Measurements from ENCODE around the gene FKBP1B. TPM values are rescaled to one million over a fixed set of nuclear protein-coding genes. Genes with fewer than 3 reads are reported as not detected.
"Not testable (repeated sequence)": the region's sequence is repeated elsewhere in the genome, so short reads cannot be mapped to it uniquely, and the experiment has no call there.

FKBP1B gene
- 0.66 and 1.4 TPM in 2 replicates for total RNA-seq

GRCh38 chr2:24049485-24050021, at the start of gene FKBP1B:
Gene FKBP1B (plus strand): TSS chr2:24049741. CDS start chr2:24049850, 109 bp downstream.
- intact Hi-C loops (cut with micrococcal nuclease), result loop anchor here (5.0 kb wide), 1 partner anchor 1828 kb away; the partner anchor contains the start of gene ASXL2

DNA sequence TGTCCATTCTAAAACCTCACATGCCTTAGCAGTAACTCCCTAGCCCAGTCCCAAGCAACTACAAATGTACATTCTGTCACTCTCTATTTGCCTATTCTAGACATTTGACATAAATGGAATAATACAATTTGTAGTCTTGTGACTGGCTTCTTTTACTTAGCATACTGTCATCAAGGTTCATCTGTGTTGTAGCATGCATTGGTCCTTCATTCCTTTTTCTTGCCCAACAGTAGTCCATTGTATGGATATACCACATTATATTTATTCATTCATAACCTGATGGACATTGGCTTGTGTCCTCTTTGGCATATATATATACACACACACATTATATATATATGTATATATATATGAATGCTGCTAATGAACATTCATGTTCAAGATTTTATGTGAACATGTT, 41.8 kb upstream of the FKBP1B start:
- intact Hi-C loops (cut with micrococcal nuclease), result no loop called here

DNA sequence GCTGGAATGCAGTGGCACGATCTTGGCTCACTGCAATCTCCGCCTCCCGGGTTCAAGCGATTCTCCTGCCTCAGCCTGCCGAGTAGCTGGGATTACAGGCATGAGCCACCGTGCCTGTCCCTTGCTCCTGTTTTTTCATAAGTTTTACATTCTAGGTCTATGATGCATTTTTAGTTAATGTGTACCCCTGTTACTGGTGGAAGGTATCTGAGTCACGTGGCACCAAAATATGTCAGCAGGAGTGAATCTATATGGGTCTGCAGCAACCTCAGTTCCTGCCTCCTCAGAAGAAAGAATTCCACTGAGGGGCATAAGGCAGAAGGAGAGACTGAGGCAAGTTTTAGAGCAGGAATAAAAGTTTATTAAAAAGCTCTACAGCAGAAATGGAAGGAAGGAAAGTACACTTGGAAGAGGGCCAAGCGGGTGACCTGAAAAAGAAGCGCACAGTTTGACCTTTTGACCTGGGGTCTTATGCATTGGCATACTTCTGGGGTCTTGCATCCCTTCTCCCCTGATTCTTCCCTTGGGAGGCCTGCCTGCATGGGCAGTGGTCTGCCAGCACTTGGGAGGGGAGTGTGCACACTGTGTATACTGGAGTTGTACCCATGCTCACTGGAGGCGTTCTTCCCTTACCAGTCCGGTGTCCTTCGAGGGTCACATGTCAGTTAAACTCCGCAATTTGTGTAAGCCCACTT, 40.7 kb upstream of the FKBP1B start:
- intact Hi-C loops (cut with micrococcal nuclease), result no loop called here

- intact Hi-C loops (cut with micrococcal nuclease), result no loop called here
Observed at GRCh38 chr2:24009367-24009679, 40.2 kb upstream of the FKBP1B start.

GRCh38 chr2:24009680-24010476, 39.7 kb upstream of the FKBP1B start, which contains the start of gene MFSD2B:
Gene MFSD2B (plus strand): TSS chr2:24010085. CDS start chr2:24010097, 12 bp downstream.
- intact Hi-C loops (cut with micrococcal nuclease), result no loop called here

DNA sequence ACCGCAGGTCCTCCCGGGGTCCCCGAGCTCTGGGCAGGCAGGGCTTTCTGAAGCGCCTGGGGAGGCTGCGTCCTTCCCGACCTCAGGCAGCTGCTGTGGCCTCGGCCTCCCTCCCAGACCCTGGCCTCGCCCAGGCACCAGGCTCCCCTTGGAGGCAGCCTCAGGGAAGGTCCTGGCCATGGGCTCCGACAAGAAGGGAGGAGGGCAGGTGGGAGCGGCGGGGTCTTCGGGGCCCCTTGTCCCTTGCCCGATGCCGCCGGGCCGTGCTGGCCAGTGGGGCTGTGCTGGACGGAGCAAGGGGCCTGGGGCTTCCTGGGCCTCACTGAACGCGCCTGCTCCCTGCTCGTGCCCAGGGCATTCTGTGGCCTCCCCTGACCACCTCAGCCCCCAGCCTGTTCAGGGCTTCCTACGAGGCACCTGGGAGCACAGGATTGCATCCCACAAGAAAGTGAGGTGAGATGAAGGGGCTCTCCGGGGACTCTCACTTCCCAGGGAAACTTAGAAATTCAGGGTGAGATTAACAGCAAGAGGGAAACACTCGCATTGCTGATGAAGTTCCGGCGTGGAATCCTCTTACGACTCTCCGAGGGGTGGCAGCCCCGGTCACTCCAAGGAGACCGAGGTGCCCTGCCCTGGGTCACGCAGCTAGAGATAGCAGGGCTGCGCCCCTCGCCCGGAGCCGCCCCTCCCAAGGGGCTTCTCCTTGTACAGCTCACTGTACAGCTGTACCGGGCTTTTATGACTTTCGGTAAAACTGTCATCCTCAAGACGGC, 38.9 kb upstream of the FKBP1B start:
- intact Hi-C loops (cut with micrococcal nuclease), result no loop called here

DNA sequence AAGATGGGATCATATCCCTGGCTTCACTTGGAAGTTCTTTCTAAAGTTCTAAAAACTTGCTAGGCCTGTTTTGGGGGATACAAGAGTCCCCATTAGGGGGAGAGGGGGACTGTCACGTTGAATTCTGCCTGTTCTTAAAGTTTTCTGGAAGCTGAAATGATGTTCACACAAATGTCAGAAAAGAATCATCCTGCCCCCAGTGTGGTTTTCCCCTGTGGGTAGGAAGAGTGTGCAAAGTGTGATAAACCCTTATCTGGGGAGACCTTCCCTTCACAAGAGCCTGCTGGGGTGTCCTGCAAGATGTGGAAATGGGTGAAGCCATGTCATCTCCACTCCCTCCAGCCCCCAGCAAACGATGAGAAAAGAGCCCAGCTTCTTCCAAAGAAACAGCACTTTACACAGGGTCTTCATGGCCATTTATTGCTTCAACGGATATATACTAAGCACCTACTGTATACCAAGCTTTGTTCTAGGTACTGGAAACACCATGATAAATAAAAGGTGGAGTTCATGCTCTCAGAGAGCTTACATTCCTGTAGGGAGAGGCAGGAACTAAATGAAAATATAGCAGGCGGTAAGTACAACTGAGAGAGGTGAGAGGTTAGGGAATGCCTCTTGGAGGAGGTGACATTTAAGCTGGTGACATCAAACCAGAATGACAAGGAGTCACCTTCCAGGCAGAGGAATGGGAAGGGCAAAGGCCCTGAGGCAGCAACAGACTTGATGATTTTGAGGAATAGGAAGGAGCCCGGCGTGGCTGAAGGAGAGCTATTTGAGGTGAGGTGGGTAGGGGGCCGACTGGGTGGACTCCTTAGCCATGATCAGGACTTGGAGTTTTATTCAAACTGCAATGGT, 38.1 kb upstream of the FKBP1B start:
- intact Hi-C loops (cut with micrococcal nuclease), result no loop called here

DNA sequence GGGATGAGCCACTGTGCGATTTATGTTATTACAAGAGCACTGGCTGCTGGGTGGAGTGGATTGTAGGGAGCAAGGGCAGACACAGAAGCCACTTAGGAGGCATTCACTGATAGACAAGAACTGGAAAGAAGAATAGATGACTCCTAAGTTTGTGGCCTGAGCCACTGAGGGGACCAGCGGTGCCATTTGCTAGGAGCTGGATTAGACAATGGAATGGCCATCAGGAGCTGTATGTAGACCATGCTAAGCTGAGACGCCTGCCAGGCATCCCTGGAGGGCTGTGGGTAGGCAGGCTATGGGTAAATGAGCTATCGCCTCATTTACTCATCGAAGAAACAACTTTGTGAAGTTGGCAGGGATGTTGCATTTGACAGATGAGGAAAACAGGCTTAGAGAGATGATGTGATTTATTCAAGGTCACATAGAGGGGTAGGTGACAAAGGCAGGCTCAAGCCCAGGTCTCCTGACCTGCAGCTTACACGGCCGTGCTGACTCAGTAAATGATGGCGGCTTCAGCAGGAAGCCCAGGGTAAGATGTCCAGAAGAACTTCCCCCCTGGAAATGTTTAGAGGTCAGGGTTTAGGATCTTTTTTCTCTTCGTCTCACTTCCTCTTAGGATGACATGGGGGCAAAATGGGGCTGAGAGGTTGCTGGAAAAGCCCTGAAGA, 36.9 kb upstream of the FKBP1B start:
- intact Hi-C loops (cut with micrococcal nuclease), result no loop called here

DNA sequence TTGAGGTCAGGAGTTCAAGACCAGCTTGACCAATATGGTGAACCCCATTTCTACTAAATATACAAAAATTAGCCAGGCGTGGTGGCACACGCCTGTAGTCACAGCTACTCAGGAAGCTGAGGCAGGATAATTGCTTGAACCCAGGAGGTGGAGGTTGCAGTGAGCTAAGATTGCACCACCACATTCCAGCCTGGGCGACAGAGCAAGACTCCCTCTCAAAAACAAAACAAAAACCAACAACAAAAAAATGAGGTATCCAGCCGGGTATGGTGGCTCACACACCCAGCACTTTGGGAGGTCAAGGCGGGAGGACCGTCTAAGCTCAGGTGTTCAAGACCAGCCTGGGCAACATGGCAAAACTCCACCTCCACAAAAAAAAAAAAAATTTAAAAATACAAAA, 34.6 kb upstream of the FKBP1B start:
- intact Hi-C loops (cut with micrococcal nuclease), result not testable (repeated sequence)

- intact Hi-C loops (cut with micrococcal nuclease), result no loop called here
Observed at GRCh38 chr2:24015562-24016375, 33.8 kb upstream of the FKBP1B start.

DNA sequence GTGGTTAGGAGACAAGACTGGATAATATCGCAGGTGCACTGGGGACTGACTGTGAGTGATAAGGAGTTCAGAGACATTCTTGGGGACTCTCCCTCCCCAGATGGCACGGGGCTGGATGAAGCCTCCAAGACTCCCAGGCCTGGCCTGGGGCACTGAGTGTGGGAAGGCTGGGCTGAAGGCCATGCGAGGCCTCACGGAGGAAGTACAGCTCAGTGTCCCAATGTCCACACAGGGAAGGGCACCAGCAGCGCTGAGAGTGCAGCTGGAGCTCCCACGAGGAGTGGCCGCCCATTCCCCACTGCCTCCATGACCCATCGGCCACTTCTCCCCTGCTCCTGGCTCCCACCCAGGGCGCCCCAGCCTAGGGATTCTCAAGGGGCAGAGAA, 33.2 kb upstream of the FKBP1B start:
- intact Hi-C loops (cut with micrococcal nuclease), result no loop called here

DNA sequence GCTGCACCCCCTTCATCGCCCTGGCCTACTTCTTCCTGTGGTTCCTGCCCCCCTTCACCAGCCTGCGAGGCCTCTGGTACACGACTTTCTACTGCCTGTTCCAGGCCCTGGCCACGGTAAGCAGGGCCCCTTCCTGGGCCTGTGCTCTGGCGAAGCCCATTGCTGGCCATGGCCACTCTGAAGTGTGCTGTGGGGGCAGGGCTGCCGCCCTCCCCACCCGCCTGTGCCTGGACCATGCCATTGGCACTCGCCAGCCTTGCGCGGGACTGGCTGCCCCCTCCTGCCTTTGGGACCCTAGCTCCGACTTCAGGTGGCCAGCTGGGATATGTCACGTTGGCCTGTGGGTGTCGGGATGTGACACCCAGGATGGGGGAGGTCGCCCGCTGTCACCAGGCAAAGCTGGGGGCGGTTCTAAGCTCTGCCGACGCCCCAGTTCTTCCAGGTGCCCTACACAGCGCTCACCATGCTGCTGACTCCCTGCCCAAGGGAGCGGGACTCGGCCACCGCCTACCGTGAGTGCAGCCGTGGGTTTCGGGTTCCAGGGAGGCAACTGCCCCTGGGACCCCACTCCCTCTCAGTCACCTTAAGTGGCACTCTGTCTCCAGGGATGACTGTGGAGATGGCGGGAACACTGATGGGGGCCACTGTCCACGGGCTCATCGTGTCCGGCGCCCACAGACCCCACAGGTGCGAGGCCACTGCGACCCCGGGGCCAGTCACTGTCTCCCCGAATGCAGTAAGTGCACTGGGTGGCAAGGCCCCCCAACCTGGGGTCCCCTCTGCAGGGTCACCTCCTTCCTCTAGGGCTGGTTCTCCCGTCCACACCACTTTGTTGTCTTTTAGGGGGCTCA, 32.5 kb upstream of the FKBP1B start:
- intact Hi-C loops (cut with micrococcal nuclease), result no loop called here

- intact Hi-C loops (cut with micrococcal nuclease), result no loop called here
Observed at GRCh38 chr2:24017711-24018110, 31.8 kb upstream of the FKBP1B start.

DNA sequence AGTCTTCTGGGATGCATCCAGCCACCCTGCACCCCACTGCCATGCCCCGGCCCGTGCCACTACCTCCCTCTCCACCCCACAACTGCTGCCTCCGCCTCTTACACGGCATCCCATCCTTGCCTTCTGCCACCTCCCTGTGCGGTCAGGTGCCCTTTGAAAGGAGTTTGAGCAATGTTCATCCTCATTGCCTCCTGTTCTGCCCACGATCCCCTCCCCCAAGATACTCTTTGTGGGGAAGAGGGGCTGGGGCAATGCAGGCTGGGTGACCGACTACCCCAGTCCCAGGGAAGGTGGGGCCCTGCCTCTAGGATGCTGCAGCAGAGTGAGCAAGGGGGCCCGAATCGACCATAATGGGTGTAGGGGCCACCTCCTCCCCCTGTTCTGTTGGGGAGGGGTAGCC, 31.3 kb upstream of the FKBP1B start:
- intact Hi-C loops (cut with micrococcal nuclease), result no loop called here

DNA sequence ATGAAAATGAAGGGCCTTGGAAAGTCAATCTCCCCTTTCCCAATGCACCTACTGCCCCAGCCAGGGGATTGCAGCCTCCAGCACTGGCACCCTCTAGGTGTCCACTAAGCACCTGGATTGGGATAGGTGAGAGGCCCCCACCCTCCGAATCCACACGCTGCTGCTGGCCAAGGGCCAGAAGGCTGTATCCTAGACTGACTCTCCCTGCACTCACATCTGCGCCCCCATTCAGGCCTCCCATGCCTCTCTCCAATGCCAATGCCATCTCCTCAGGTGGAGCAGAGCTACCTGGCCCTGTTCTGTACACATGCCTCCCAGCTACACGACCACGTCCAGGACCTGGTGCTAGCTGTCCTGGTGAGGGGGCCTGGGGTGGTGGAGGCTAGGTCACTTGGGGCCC, 29.8 kb upstream of the FKBP1B start:
- intact Hi-C loops (cut with micrococcal nuclease), result no loop called here

DNA sequence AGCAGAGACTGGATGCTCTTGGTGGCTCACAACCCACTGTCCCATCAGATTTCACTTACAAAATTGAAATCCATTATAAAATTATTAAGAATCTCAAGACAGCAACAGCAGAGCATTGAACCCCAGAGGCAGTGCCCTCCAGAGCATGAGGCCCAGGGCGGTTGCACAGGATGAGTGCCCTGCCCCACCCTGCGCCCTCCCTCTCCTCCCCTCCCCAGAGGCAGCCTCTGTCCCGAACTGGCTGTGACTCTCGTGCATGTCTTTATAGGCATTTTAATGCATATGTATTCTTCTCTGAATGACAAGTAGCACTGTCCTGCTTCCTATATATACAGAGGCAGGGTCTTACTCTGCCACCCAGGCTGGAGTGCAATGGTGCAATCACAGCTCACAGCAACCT, 29.3 kb upstream of the FKBP1B start:
- intact Hi-C loops (cut with micrococcal nuclease), result no loop called here

DNA sequence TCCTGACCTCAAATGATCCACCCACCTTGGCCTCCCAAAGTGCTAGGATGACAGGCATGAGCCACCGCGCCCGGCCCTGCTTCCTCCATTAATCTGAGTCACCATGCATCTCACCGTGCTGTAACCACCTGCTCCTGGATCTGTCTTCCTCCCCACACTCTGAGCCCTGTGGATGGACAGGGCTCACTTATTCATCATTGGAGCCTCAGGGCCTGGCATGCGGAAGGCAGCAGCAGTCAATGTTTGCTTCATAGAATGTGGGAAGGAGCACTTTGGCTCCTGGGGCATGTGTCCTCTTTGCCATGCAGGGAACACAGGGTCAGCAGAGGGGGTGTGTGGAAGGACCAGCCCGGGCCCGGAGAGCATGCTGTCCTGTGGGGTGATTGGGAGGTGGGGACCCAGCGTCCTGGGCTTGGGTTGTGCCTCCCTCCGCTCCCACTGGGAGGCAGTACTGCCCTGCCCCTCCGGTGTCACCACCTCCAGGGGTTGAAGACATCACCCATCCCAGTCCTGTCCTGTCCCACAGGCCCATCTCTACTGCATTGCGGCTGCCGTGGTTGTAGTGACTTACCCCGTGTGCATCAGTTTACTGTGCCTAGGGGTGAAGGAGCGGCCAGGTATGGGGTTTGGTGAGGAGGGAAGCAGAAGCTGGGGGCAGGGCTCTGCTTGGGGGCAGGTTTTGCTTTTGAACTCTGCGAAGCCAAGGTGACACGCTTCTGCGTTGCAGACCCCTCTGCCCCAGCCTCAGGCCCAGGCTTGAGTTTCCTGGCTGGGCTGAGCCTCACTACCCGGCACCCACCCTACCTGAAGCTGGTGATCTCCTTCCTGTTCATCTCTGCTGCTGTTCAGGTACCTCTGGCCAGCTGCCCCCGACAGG, 28.2 kb upstream of the FKBP1B start:
- intact Hi-C loops (cut with micrococcal nuclease), result no loop called here

Data from T-helper 1 cell treated with Interleukin-12 subunit alpha and Interleukin-12 subunit beta and Interleukin-4 antibody, amounts not matched to agents 30 ng/mL and 1 ng/mL, for 36 hours (primary cell).